RKO (cell line): ENCODE data around the gene PDIK1L.
"Not testable (repeated sequence)": the region's sequence is repeated elsewhere in the genome, so short reads cannot be mapped to it uniquely, and the experiment has no call there.

Source experiments
- DNase-seq: peaks from one replicate; pipeline ENCODE4 v3.0.0-alpha.2; 2016; ENCODE audit warnings: low spot score

The PDIK1L gene

GRCh38 chr1:26090893-26091292 is 20.7 kb upstream of the PDIK1L start:
- DNase-seq = no peak

DNA sequence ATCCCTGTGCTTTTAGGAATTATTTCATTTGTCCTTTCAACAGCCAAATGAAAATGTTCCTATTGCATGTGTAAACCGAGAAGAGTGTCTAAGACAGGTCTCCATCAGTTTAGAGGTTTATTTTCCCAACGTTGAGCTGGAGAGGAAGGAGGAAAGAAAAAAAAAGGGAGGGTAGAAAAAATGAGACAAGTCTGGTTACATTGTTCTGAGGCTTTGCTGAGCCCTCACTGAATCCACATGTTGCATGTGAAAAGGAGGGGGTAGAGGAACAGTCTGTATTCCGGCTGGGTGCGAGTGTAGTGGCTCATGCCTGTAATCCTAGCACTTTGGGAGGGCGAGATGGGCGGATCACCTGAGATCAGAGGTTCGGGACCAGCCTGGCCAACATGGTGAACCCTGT is 19.2 kb upstream of the PDIK1L start:
- DNase-seq = no peak

DNA sequence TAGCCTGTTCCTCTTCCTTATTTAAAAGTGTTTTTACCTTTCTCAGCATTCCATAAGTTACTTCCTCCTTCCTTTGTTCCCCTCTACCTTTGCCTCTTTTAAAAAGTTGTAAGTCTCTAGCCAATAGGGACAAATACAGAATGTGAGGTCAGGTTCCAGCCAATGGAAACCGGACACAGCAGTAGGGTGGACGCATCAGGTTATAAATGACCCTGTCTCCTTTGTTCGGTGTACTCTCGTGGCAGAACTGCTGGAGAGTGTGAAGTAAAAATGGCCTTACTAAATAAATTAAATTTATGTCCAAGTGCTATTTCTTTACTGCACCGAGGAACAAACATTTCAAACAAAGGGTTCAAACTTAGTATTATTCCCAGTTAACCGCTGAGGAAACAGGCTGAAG is 18.1 kb upstream of the PDIK1L start:
- not testable (repeated sequence) for DNase-seq

DNA sequence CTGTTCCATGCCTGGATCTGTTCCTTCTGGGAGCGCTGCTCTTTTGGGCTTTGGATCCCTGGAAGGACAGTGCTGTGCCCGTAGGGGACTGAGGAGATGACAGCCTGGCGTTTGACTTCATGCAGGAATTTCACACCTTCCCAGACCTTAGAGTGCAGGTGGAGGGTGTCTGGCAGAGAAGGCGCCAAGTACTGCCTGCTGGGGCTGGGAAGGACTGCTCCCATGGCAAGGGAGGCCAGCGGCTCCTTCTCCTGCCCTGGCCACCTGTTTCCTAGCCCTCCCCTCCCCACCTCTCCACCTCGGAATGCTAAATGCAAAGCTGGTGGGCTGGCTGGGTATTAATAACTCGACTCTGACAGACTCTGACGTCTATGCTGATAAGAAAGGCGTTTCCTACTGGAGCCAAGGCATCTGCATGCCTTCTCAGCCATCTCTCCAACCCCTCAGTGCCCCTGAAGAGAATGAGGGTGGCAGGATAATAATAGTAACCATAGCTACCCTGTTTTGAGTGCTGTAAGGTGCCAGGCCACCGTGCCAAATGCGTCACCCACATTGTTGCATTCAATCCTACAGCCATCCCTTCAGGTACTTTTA is 17.5 kb upstream of the PDIK1L start:
- no peak for DNase-seq

DNA sequence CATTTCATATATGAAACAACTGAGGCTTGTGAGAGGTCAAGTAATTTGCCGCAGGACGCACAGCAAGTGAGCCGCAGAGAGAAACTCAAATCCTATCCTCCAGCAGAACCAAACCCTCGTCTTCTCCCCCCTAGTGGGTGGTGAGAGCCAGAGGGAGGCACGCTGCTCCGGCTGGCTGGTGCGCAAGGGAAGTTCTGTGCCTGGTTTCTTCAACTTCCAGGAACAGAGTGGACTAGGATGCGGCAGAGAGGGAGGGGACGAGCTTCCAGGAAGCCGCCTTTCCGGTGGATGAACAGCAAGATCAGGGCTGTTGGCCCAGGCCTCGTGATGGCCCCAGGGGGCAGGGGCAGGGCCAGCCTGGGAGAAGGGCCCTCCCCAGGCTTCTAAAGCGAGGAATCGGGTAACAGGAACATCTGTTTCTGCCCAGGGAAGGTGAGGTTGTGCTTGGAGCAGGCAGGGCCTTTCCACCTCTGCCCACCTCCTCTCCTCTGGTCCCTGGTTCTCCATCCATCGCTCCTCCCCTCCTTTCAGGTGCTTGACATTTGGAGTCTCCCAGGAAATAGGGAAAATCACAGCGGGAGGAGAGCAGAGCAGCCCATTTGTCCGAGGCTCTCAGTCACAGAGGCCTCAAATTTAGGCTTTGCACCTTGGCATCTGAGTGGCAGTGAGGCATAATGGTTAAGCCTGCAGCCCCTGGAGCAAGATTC is 16.8 kb upstream of the PDIK1L start:
- no peak for DNase-seq

DNA sequence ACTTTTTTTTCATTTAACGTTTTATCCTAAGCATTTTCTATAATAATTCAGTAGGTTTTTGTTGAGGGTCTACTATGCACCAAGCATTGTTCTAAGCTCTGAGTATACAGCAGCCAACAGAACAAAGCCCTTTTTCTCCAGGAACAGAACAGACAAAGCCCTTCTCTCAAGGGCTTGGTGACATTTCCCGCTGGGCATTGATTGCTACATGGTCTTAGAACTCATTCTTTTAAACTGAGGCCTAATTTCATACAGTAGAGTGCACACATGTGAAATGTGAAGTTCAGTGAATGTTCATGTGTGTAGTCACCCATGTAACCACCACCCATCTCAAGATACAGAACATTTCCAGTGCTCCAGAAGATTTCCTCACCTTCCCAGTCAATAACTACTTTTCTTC is 15.2 kb upstream of the PDIK1L start:
- no peak for DNase-seq

GRCh38 chr1:26097696-26098095 is 13.9 kb upstream of the PDIK1L start:
- DNase-seq = no peak

DNA sequence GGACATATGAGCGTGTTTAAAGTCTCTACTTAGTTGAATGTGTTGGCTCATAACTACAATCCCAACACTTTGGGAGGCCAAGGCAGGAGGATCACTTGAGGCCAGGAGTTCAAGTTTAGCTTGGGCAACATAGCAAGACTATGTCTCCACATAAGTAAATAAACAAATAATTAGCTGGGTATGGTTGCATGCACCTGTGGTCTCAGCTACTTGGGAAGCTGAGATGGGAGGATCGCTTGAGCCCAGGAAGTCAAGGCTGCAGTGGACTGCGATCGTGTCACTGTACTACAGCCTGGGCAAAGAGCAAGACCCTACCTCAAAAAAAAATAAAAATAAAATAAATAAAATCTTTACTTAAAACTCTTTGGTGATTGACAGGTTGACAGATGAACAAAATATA is 13.0 kb upstream of the PDIK1L start:
- no peak for DNase-seq

DNA sequence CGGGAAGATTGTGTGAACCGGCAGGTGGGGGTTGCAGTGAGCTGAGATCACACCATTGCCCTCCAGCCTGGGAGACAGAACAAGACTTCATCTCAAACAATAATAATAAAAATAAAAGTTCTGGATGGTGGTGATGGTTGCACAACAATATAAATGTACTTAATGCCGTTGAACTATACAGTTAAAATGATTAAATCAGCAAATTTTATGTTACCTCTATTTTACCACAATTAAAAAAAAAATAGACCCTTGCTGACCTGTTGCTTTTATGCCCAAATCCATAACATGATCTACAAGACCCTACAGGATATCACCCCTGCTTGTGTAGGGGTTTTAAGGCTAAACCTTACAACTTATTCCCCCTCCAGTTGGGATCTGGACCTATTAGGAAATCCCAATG is 11.8 kb upstream of the PDIK1L start:
- DNase-seq = no peak

DNA sequence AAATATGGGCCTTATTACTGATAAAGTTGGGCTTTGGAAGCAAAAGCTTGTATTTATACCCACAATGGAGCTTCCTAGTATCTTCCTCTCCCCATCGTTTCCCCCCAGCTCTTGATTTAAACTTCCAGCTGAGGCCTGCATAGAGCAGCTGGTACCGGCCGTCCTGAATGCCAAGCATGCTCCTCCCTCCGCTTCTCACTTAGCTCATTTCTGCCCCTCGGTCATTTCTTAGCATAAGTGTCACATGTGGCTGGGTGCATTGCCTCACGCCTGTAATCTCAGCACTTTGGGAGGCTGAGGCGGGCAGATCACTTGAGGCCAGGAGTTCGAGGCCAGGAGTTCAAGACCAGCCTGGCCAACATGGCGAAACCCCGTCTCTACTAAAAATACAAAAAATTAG is 11.4 kb upstream of the PDIK1L start:
- DNase-seq = not testable (repeated sequence)

DNA sequence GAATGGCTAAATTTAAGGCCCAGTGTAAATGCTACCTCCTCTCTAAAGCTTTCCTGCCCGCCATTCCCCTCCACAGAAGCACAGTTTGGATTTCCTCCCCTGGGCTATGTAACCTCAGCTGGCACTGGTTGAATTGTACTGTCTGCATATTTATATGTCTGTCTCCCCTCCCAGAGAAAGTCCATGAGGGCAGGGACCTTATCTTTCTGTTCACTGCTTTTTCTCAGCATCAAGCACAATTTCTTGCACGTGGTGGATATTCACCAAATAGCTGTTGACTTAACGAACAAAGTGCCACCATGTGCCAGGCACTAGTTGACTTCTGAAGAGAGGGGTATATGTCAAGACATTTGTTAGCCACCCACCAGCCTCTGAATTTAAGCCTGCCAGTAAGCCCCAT is 9.5 kb upstream of the PDIK1L start:
- DNase-seq = no peak

DNA sequence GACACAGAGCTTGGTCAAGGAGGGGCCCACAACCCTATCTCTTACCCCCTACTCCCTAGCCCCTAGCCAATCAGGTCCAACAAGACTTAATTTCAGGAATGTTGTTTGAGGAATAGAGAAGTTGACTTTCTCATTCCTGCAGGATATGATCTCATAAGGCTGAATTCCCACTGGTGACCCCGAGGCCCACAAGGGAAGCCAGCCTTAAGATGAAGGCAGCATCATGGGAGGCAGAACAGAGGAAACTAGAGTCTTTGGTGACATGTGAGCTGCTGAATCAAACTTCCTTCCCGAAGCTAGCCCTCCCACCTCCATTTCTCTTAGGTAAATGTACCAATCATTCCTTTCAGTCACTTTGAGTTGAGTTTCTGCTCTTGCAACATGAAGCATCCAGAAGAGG is 9.1 kb upstream of the PDIK1L start:
- no peak for DNase-seq

GRCh38 chr1:26105226-26105548 is 6.4 kb upstream of the PDIK1L start:
- not testable (repeated sequence) for DNase-seq

GRCh38 chr1:26109229-26110164 is 2.1 kb upstream of the PDIK1L start:
- no peak for DNase-seq

GRCh38 chr1:26110731-26111529 is 694 bp upstream of the PDIK1L start:
- peak; percentile 74 for DNase-seq

DNA sequence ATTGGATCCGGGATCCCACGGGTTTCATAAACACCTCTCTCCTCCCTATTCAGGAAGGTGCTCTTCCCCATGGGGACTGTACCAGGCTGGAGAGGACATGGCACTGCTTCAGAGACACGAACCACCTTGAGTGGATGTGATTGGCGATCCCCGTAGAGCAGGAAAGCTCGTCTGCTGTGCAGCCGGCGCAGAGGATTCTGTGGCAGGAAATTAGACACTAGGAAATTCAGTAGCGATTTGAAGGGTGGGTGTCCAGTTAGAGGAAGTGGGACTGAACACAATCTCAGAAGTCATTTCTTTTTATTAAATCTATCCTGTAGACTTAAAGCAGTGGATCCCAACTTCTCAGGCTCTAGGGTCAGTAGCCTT is 767 bp downstream of the PDIK1L start:
- peak; percentile 39 for DNase-seq

- no peak for DNase-seq
Observed at GRCh38 chr1:26114165-26114927, 2.7 kb downstream of the PDIK1L start.

DNA sequence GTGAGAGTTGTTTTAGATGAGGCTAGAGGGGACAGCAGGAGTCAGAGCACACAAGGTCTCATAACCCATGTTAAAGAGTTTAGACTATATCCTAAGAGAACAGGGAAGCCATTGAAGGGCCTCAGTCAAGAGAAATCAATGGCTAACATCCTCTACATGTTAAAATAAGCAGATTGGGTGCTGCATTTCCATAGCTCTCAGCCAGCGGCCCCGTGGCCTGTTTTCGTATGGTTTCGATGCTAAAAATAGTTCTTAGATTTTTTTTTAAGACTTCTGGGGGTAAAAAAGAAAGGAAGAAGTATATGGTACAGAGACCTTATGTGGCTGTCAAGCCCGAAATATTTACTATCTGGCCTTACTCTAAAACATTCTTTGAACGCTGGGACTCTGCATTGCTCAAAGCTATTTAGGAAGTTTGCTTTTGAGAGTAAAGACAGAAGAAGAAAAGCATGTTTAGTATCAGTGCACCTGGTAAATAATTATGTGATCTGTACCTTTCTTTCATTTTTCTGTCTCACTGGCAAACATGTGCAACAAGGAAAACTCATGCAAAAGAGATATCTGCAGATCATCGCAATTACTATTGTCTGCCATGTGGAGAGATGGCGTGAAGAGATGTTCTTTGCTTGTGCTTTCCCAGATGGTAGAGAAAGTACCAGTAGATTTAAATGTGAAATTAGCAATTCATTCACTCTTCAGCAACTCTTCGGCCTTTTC is 8.4 kb downstream of the PDIK1L start:
- DNase-seq = no peak

DNA sequence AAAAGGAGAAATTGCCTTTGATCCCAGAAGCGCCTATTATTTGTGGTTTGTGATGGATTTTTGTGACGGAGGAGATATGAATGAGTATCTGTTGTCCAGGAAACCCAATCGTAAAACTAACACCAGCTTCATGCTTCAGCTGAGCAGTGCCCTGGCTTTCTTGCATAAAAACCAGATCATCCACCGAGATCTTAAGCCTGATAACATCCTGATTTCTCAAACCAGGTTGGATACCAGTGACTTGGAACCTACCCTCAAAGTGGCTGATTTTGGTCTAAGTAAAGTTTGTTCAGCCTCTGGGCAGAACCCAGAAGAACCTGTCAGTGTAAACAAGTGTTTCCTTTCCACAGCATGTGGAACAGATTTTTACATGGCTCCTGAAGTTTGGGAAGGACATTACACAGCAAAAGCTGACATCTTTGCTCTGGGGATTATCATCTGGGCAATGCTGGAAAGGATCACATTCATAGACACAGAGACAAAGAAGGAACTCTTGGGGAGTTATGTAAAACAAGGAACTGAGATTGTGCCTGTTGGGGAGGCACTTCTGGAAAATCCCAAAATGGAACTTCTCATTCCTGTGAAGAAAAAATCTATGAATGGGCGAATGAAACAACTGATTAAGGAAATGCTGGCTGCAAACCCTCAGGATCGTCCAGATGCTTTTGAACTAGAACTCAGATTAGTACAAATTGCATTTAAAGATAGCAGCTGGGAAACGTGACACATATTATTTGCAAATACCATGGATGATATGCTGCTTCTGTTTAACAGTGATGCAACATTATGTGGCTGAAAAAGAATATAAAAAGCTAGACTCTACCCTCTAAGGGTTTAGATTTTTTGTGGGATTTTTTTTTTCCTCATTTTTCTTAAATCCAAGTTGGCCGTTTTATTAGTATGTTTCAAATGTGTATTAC is 10.5 kb downstream of the PDIK1L start:
- no peak for DNase-seq
